ENCODE data around the gene ABCC11.

GRCh38 chr16:48295488-48296281 lies 48.3 kb upstream of the ABCC11 start:
- TF ChIP-seq POLR2AphosphoS5 (IDR thresholded peaks at IDR 0.05; ENCODE audit: low read depth, low read length) (no peak), POLR2A (IDR thresholded peaks at IDR 0.05; ENCODE audit: low read depth, low read length) (no peak)

Measured in GM12892 (cell line).